Prostate gland (tissue), 2 donors: ENCODE measurements around the gene COX14.

Experiments
- POLR2A ChIP-seq: fragments of 450-650 bp; IDR thresholded peaks from one replicate; pipeline ENCODE4 v1.6.1; 2016; ENCODE audit warnings: antibody characterized with exemption, mild to moderate bottlenecking
- POLR2AphosphoS5 ChIP-seq: sonication (generic); formaldehyde crosslinking; IDR thresholded peaks from one replicate; pipeline ENCODE4 v1.6.1; 2017; ENCODE audit warnings: antibody characterized with exemption
- TF ChIP-seq, protein P1 (sequence below), 4 experiments: fragments of 200-600 bp in 2 of 4; fragments of 450-650 bp in 2 of 4; sonication (generic) in 2 of 4; IDR thresholded peaks; 1 replicate in 3 of 4; 2 replicates in 1 of 4; pipeline ENCODE4 v1.5.1; 2016 to 2019; ENCODE audit warnings: antibody characterized with exemption in 4 of 4, mild to moderate bottlenecking in 2 of 4, moderate library complexity in 2 of 4

GRCh38 chr12:50117057-50117622, 5.1 kb downstream of the COX14 start:
- TF ChIP-seq POLR2A = no peak
- TF ChIP-seq, protein P1, sequence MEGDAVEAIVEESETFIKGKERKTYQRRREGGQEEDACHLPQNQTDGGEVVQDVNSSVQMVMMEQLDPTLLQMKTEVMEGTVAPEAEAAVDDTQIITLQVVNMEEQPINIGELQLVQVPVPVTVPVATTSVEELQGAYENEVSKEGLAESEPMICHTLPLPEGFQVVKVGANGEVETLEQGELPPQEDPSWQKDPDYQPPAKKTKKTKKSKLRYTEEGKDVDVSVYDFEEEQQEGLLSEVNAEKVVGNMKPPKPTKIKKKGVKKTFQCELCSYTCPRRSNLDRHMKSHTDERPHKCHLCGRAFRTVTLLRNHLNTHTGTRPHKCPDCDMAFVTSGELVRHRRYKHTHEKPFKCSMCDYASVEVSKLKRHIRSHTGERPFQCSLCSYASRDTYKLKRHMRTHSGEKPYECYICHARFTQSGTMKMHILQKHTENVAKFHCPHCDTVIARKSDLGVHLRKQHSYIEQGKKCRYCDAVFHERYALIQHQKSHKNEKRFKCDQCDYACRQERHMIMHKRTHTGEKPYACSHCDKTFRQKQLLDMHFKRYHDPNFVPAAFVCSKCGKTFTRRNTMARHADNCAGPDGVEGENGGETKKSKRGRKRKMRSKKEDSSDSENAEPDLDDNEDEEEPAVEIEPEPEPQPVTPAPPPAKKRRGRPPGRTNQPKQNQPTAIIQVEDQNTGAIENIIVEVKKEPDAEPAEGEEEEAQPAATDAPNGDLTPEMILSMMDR (IDR thresholded peaks at IDR 0.05) = no peak
- no peak for TF ChIP-seq POLR2AphosphoS5
